Forelimb muscle (tissue), 1 donor: Measurements from ENCODE around the gene NAA20. TPM values are rescaled to one million over a fixed set of nuclear protein-coding genes. Genes with fewer than 3 reads are reported as not detected.
"Not testable (repeated sequence)": the region's sequence is repeated elsewhere in the genome, so short reads cannot be mapped to it uniquely, and the experiment has no call there.

Experiments used
- DNase-seq: peaks from one replicate; pipeline ENCODE4 v3.0.0-alpha.2; 2013; ENCODE audit warnings: low read depth
- polyA plus RNA-seq: library from polyadenylated mRNA; unstranded; fragments of 120-200 nt; gene quantifications from one replicate; pipeline ENCODE4 v1.2.1, GENCODE V29; 2013; ENCODE audit not compliant: insufficient read length

Gene NAA20
- polyA plus RNA-seq, 1 donor = 63.4 TPM

- DNase-seq = no peak
These were observed 25.9 kb upstream of the NAA20 start for GRCh38 chr20:19991308-19991707.

DNA sequence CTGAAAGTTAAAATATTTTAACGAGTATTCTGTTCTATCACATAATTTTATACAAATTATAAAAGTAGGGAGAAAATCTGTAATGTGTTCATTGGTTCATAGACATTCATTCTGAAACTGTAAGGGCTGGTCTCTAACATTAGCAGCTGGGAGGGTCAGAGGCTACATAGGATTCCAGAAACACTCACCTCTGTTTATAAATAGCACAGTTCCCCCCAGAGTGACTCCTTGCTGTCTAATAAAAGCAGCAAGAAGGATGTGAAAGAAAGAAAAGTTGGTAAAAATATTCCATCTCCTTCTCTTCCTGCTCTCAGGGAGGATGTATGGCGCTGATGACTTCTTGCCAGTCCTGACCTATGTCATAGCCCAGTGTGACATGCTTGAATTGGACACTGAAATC is 25.3 kb upstream of the NAA20 start:
- no peak for DNase-seq

GRCh38 chr20:19992996-19993908 is 23.9 kb upstream of the NAA20 start:
- no peak for DNase-seq

GRCh38 chr20:19993958-19994669 is 23.0 kb upstream of the NAA20 start:
- DNase-seq = no peak

DNA sequence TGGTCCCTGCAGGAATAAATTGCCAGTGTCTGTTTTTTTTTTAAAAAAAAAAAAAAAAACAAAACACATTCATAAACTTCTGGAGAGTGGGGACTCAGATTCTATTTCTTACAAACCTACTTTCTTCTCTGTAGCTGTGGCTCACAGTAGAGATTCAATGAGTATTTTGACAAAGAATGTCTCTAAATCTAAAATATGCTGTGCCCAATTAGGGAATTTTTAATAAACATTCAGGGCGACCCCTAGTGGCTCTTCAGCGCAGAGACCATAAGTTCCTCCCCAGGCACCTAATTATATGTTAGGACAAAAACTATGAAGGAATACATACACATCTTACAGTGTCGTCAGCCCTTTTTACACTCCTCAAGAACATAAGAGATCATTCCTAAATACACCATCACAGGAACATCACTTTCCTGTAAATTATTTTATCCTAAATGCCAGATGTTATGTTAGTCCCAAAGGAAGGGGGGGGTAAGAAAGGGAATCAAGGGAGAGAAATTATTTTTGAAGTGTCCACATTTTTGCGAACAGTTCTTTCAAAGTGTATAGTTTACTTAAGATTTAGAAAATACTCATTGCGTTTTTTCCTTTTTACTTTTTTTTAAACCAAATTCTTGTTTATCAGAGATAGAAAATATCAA is 21.8 kb upstream of the NAA20 start:
- no peak for DNase-seq

GRCh38 chr20:19996222-19996621 is 20.9 kb upstream of the NAA20 start:
- DNase-seq = no peak

GRCh38 chr20:19996917-19997316 is 20.2 kb upstream of the NAA20 start:
- DNase-seq = no peak

DNA sequence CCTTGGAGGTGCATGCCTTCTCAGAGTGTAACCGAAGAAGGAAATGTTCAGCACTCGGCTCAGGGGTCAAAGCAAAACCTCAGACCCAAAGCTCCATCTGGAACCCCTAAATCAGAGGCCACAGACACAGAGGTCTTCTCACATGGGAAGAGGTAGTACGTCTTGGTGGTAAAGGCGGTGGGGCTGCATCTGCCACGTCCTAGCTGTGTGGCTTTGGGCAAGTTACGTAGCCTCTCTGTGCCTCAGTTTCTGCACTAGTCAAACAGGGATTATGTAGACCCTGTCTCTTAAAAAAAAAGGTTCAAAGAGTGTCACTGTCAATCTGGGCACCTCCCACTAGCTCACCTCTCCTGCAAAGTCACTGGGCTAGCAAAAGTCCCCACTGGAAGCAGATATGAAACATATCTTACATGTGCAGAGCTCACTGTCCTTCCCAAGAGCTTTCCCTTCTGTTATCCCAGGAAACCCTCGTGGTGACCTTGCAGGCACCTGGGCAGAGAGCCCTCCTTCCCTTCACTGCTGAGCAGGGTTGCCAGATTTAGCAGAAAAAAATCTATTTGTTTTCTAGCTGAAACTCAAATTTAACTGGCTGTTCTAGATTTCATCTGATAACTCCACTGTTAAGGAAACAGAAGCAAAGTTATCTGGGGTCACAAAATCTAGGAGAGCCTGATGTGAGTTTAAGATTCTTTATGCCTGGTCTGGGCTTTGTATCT is 18.0 kb upstream of the NAA20 start:
- no peak for DNase-seq

DNA sequence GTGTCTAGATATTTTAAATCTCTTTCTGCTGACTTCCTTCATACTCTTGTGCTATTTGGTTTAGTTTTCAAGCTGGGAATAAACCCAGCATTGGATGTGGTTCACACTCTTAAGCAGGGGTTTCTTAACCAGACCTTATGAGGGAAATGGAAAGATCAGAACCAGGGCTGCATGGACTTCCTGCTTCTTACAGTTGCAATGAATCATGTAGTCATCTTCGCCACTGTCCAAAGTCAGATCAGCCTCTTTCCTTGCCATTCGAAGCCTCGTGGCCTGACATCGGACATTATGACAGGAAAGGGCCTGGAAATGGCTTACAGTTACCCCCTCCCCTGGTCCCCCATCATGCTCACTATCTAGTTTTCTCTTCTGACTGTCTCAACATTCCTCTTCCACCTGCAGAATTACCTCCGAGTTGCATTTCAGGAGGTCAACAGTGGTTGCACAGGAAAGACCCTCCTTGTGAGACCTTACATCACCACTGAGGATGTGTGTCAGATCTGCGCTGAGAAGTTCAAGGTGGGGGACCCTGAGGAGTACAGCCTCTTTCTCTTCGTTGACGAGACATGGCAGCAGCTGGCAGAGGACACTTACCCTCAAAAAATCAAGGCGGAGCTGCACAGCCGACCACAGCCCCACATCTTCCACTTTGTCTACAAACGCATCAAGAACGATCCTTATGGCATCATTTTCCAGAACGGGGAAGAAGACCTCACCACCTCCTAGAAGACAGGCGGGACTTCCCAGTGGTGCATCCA is 16.8 kb upstream of the NAA20 start:
- DNase-seq = no peak

GRCh38 chr20:20002101-20002998 is 14.8 kb upstream of the NAA20 start:
- DNase-seq = no peak

GRCh38 chr20:20003031-20003954 is 13.9 kb upstream of the NAA20 start:
- peak; percentile 52 for DNase-seq

DNA sequence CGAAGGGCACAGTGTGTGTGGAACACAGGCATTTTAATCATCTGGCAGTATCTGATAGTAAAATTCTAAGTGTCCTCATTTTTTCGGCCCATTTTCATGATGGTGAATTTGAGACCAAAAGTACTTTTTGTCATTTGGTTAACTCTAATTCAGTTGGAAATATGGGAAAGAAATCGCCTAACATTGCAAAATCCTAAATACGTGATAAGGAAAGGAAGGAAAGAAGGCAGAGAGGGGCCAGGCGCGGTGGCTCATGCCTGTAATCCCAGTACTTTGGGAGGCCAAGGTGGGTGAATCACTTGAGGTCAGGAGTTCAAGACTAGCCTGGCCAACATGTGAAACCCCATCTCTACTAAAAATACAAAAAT is 13.2 kb upstream of the NAA20 start:
- DNase-seq = not testable (repeated sequence)

DNA sequence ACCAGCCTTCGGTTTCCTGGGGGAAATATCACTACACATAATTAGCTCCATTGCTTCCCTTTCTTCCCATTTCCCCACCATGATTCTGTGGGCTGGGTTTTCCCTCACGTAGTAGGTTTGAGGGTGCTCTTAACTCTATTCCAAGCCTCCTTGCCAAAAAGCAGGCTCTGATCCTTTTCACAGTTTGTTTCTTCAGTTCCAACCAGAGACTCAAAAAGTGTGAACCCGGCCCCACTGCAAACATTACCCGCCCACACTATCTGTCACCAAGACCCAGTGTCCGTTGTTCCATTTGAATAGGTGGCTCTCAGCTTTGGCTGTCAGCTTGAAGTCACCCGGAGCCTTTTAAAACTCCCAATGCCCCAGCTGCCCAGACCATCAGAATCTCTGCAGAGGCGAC is 11.8 kb upstream of the NAA20 start:
- DNase-seq = no peak

DNA sequence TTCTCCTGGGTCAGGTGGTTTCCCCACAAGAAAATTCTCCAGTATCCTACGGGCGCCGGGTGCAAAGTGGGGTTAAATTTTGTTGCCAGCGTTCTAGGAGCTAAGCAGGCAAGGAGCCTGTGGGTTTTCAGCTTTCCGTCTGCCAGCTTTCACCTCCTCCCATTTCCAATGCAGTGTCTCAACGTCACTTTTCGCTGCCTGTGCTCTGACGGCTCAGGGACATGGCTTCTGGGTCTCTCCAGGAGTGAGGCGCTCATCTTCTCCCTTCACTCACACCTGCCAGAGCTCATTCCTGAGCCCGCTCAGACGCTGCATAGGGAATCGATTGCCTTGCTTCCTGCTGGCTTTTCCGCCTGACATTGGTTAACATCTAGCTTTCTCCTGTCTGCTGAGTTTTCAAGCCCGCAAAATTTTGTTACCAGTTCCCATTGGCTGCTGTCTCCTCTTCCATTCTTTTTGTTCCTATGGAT is 7.3 kb upstream of the NAA20 start:
- DNase-seq = no peak

DNA sequence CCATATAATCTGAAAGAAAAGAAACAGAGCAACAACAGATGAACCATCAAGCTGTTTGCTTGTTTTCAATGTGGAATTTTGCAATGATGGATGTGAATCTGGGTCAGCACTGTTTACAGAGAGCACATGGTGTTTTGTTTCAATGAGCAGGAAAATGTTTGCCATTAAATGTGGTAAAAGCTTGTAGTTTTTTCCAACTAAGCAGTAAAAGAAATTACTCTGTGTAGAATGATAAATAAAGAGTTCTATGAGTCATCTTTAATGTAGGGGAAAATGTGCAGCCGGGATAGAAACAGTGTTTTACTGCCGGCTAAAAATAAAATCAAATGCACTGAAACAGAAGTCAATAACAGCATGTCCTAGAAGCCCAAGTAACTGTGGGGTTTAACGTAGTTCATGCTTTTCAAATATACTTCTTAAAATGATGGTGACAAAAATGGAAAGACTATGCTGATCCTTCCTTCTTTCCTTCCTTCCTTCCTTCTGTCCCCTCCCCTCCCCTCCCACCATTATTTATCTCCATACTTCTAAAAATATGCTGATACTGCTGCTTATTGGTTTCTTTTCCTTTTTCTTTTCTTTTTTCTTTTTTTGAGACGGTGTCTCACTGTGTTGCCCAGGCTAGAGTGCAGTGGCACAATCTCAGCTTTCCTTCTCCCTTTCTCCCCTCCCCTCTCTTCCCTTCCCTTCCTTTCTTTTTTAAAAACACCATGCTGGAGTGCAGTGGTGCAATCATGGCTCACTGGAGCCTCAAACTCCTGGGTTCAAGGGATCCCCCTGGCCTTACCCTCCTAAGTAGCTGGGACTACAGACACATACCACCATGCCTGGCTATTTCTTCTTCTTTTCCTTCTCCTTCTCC is 6.3 kb upstream of the NAA20 start:
- DNase-seq = no peak

DNA sequence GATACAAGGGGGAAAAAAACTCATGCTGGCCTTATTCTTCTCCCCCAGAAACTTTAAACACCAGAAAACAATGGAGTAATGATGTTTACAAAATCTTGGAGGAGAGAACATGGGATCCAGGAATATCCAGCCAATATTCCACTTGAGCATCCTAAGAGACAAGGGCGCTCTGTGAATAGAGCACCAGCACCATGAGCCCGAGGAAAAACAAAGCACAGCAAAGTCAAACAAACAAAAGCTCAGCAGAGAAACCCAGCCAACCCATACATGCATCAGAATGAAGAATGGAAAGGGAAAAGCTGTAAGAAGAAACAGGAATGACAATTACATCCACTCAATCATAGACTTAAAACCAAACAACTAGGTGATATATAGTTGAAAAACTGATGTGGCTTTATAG is 4.6 kb upstream of the NAA20 start:
- DNase-seq = no peak

- no peak for DNase-seq
These were observed 2.5 kb upstream of the NAA20 start for GRCh38 chr20:20014659-20015058.

DNA sequence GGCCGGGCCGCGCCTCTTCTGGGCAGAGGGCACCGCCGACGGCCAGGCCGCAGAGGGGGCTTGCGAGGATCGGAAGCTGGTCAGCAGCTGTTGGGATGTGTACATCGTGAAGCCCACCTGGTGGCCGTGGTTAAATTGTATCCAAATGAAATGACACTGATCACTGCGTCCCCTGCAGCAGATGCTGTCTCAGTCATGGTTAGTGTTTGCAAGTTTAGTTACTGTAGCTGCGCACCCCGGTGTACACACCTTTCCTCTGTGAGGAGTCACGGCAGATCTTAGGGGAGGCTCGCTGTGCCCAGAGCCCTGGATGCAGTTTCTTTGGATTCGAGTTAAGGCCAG is 653 bp downstream of the NAA20 start:
- no peak for DNase-seq
